ENCODE results near the gene LRRC37A.

- TF ChIP-seq CTCF (IDR thresholded peaks at IDR 0.05) (no peak), POLR2A (IDR thresholded peaks at IDR 0.05) (no peak)
Measured at GRCh38 chr17:46273541-46274236, 21.2 kb upstream of the LRRC37A start.

Measured in vagina (tissue), 2 donors.